ENCODE measurements around the gene ABCB11.

The ABCB11 gene

DNA sequence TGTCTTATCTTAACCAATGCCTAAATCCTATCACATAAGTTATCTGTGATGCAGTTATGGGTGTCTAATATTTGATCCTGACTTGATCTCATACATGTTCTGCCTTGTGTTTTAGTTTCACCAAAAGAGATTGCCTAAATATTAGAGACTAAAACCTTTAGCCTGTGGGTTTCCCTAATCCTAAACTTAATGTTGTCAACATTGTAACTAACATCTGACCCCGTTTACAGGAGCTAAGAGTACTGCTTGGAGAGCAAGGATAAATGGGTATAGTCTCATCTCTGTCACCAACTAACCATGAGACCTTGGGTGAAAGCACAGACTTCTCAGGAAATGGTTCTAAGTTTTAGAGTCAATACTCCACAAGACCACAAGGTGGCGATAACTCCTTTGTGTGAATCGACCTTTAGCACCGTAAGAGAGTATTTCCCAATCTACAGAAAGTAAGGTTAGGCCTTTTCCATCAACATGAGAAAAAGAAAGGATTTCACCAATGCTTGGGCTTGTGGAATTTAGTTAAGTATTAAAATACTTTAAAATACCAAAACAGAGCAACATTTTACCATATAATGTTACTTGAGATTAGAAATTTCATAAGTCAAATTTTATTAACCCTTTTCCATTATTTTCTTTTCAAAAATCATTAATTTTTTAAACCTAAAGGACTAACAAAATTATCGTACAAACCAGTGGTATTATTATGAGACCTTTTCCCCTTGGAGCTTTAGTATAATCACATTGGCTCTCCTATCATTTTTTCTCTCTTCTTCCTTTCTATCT, 69.5 kb downstream of the ABCB11 start:
- in situ Hi-C loops (cut with MboI; ENCODE audit: low pct_unique_long_range_greater_than_20kb, low sequenced_read_pairs, unreplicated experiment), result loop anchor here (25.0 kb wide), 1 partner anchor 151 kb away; no protein-coding TSS in a partner anchor
- peak; percentile 21 for DNase-seq (ENCODE audit: low spot score)
- peak; percentile 77 for TF ChIP-seq CTCF (IDR thresholded peaks at IDR 0.05; ENCODE audit: extremely low read depth, insufficient read depth, missing control alignments)

DNA sequence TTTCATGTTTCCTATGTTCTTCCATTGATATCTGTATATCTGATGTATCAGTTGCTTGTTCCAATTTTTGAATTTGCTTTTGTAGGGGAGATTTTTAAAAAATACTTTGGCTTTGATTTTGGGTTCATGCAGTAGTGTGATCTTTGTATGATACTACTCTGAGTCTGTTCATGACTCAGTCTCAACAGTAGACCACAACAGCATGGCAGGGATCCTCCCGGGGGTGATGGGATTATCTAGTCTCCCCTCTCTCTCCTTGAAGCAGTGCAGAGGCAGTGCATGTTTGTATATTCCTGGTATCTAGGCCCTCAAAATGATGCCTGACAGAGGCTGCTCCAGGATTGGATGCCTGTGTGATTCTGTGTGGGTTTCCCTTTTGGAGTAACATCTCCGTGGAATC, 74.7 kb downstream of the ABCB11 start:
- no peak for TF ChIP-seq CTCF (IDR thresholded peaks at IDR 0.05; ENCODE audit: extremely low read depth, insufficient read depth, missing control alignments)
- no peak for DNase-seq (ENCODE audit: low spot score)
- in situ Hi-C loops (cut with MboI; ENCODE audit: low pct_unique_long_range_greater_than_20kb, low sequenced_read_pairs, unreplicated experiment), result loop anchor here (25.0 kb wide), 1 partner anchor 156 kb away; no protein-coding TSS in a partner anchor

DNA sequence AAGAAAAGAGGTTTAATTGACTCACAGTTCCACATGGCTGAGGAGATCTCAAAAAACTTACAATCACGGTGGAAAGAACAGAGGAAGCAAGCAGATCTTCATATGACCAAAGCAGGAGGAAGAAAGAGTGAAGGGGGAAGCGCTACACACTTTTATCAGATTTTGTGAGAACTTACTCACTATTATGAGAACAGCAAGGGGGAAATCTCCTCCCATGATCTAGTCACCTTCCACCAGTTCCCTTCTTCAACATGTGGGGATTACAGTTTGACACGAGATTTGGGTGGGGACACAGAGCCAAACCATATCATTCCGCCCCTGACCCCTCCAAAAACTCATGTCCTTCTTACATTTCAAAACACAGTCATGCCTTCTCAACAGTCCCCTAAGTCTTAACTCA, 75.8 kb downstream of the ABCB11 start:
- TF ChIP-seq CTCF (IDR thresholded peaks at IDR 0.05; ENCODE audit: extremely low read depth, insufficient read depth, missing control alignments), result no peak
- no peak for DNase-seq (ENCODE audit: low spot score)
- in situ Hi-C loops (cut with MboI; ENCODE audit: low pct_unique_long_range_greater_than_20kb, low sequenced_read_pairs, unreplicated experiment), result loop anchor here (25.0 kb wide), 1 partner anchor 157 kb away; no protein-coding TSS in a partner anchor

GRCh38 chr2:168954256-168954655, 76.9 kb downstream of the ABCB11 start:
- in situ Hi-C loops (cut with MboI; ENCODE audit: low pct_unique_long_range_greater_than_20kb, low sequenced_read_pairs, unreplicated experiment), result loop anchor here (25.0 kb wide), 1 partner anchor 158 kb away; no protein-coding TSS in a partner anchor
- TF ChIP-seq CTCF (IDR thresholded peaks at IDR 0.05; ENCODE audit: extremely low read depth, insufficient read depth, missing control alignments), result no peak
- no peak for DNase-seq (ENCODE audit: low spot score)

DNA sequence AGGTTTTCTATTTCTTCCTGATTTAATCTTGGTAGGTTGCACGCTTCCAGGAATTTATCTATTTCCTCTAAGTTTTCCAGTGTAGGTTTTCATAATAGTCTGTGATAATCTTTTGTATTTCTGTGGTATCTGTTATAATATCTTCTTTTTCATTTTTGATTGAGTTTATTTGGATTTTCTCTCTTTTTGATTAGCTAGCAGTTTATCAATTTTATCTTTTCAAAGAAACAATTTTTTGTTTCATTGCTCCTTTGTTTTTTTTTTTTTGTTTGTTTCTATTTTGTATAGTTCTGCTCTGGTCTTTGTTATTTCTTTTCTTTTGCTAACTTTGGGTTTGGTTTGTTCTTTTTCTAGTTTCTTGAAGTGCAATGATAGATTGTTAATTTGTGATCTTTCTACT, 78.7 kb downstream of the ABCB11 start:
- no peak for TF ChIP-seq CTCF (IDR thresholded peaks at IDR 0.05; ENCODE audit: extremely low read depth, insufficient read depth, missing control alignments)
- in situ Hi-C loops (cut with MboI; ENCODE audit: low pct_unique_long_range_greater_than_20kb, low sequenced_read_pairs, unreplicated experiment), result loop anchor here (25.0 kb wide), 1 partner anchor 160 kb away; no protein-coding TSS in a partner anchor

GRCh38 chr2:168951871-168952270, 79.3 kb downstream of the ABCB11 start:
- no peak for TF ChIP-seq CTCF (IDR thresholded peaks at IDR 0.05; ENCODE audit: extremely low read depth, insufficient read depth, missing control alignments)
- no peak for DNase-seq (ENCODE audit: low spot score)
- in situ Hi-C loops (cut with MboI; ENCODE audit: low pct_unique_long_range_greater_than_20kb, low sequenced_read_pairs, unreplicated experiment), result loop anchor here (25.0 kb wide), 1 partner anchor 160 kb away; no protein-coding TSS in a partner anchor

More for the DNA sequence above, 78.7 kb downstream of the ABCB11 start:
- no peak for DNase-seq (ENCODE audit: low spot score)

All from GM13977 (cell line).